Activated naive CD4-positive, alpha-beta T cell treated with anti-CD3 and anti-CD28 coated beads for 36 hours (primary cell): Measurements from ENCODE around the gene UPK2. TPM values are rescaled to one million over a fixed set of nuclear protein-coding genes. Genes with fewer than 3 reads are reported as not detected.

ENCODE experiments used
- CTCF ChIA-PET: fragments of 350-600 bp; sonication (Branson Sonifier 250); formaldehyde crosslinking; loops from one replicate; lab custom pipeline; 2021; ENCODE audit warnings: antibody characterized with exemption; lab: Charles Lee
- DNase-seq: peaks from one replicate; pipeline ENCODE4 v3.0.0-alpha.2; 2020
- H3K27ac Mint-ChIP-seq: one replicate; pipeline ENCODE4 v1.8.0; 2021; ENCODE audit warnings: mild to moderate bottlenecking, mixed read lengths
- H3K27me3 Mint-ChIP-seq: one replicate; pipeline ENCODE4 v1.8.0; 2021; ENCODE audit warnings: low read depth, mixed read lengths
- H3K36me3 Mint-ChIP-seq: one replicate; pipeline ENCODE4 v1.8.0; 2021; ENCODE audit warnings: low read depth, mixed read lengths
- H3K4me1 Mint-ChIP-seq: one replicate; pipeline ENCODE4 v1.8.0; 2021; ENCODE audit warnings: low read depth, mixed read lengths
- H3K4me3 Mint-ChIP-seq: one replicate; pipeline ENCODE4 v1.8.0; 2021; ENCODE audit warnings: mild to moderate bottlenecking, moderate library complexity, mixed read lengths
- H3K9me3 Mint-ChIP-seq: one replicate; pipeline ENCODE4 v1.8.0; 2021; ENCODE audit warnings: mixed read lengths
- intact Hi-C: fragments of 100-400 bp; cut with micrococcal nuclease; formaldehyde crosslinking; loops from one replicate; pipeline ENCODE4 v1.15.1; 2023
- total RNA-seq, 2 experiments: library from RNA; stranded (reverse); gene quantifications; one replicate each; pipeline ENCODE4 v1.2.3, GENCODE V29; 2021

UPK2 gene
- total RNA-seq, 2 experiments from 2014 or later, result 0.25 to 0.45 TPM

DNA sequence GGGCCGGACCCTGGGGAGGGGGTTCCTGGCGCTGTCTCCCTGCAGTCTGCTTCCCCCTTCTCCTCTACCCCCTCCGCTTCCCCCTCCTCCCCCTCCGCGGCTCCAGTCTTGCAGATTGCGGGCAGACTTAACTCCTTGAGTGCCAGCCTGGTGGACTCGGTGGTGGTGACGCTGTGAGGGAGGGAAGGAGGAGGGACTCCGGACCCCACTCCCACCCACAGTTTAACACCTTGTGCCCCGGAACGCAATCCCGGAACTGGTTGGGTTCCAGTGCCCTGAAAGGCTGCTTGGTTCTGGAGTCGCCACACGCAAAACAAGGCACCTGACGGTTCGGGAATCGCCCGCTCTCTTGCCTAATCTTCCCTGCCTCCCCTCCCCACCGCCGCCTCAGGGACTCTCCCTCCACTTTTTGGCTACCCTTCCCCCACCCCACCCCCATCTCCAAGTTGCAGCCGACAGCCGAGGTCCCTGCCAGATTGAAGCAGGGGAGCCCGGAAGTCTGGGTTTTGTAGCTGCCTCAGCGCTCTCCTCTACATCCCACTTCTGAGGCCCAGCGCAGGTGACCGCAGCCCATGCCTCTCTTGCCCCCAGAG is 26.5 kb upstream of the UPK2 start:
- intact Hi-C loops, result loop anchor here (1.0 to 5.0 kb wide), 6 partner anchors 11 to 492 kb away; partner anchors contain the start of genes KMT2A, RPS25, SLC37A4 and TRAPPC4
- Mint-ChIP-seq H3K4me3 (peak overlapping the region; percentile 96), H3K27ac (peak overlapping the region; percentile 95), H3K36me3 (no peaks in the 10 kb centered on the region), H3K27me3 (no peaks in the 10 kb centered on the region), H3K9me3 (no peaks in the 10 kb centered on the region), H3K4me1 (peaks cover 35% of the 10 kb centered on the region)
- CTCF ChIA-PET, result interaction anchor here (0.7 to 3.6 kb wide), 17 partner anchors 10 to 269 kb away, joined by 3 to 34 read pairs (median 5); partner anchors contain the start of gene UPK2
- peak; percentile 93 for DNase-seq

DNA sequence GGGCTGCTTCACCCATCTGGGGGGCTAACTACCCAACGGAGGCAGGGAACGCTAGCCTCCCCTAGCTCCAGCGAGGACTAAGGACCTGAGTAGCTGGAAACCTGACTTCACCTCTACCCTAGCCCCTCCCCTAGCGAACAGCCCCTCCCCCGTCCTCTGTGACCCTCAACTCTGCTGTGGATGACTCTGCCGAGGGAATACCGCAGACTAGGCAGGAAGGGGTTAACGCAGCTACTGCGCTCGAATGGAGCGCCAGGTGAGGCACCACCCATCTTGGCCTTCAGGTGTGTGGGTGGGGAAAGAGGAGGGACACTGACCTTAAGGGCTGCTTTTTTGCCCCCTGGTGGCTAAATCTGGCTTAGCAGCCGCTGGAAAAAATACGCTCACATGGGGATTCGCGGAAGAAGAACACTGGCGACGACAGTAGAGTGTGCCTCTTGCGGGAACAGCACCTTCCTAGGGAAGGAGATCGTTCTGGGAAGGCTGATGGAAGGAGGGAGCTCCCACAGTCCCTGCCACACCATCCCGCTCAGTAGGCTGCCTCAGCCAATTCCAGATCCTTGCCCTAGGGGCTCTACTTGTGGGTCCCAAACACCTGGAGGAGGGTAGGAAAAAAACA is 25.9 kb upstream of the UPK2 start:
- intact Hi-C loops, result loop anchor here (1.0 kb wide), 3 partner anchors 10 to 100 kb away; partner anchors contain the start of genes SLC37A4 and UPK2
- peak; percentile 95 for DNase-seq
- no peaks in the 10 kb centered on the region for H3K36me3 Mint-ChIP-seq
- H3K4me3 Mint-ChIP-seq, result peak overlapping the region; percentile 96
- H3K27me3 Mint-ChIP-seq, result no peaks in the 10 kb centered on the region
- no peaks in the 10 kb centered on the region for H3K9me3 Mint-ChIP-seq
- CTCF ChIA-PET, result interaction anchor here (0.7 to 3.6 kb wide), 20 partner anchors 10 to 269 kb away, joined by 3 to 34 read pairs (median 4); partner anchors contain the start of gene UPK2
- H3K27ac Mint-ChIP-seq, result peak overlapping the region; percentile 95
- H3K4me1 Mint-ChIP-seq, result peaks cover 35% of the 10 kb centered on the region

DNA sequence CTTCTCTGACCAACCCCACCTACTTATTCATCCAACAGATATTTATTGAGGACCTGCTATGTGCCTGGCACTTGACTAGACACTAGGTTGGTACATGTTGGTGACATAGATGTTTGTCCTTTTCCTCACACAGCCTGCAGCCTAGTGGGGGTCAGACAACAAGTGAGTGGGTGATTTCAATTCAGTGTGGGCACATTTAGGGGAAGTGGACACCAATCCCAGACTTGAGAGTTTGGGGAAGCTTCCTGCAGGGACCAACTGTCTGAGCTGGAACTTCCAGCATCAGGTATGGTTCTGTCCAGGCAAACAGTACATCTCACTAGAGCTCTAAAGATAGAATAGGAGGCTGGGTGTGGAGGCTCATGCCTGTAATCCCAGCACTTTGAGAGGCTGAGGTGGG is 24.5 kb upstream of the UPK2 start:
- no peak for DNase-seq
- Mint-ChIP-seq H3K36me3 (no peaks in the 10 kb centered on the region), H3K27ac (no peak overlapping the region), H3K4me3 (no peak overlapping the region), H3K9me3 (no peaks in the 10 kb centered on the region), H3K4me1 (peaks cover 29% of the 10 kb centered on the region), H3K27me3 (no peaks in the 10 kb centered on the region)
- CTCF ChIA-PET, result interaction anchor here (0.9 to 3.6 kb wide), 6 partner anchors 8 to 323 kb away, joined by 3 to 34 read pairs (median 17); partner anchors contain the start of gene UPK2
- intact Hi-C loops, result no loop called here

GRCh38 chr11:118933486-118933885 is 22.6 kb upstream of the UPK2 start:
- CTCF ChIA-PET, result interaction anchor here (0.6 to 2.3 kb wide), 3 partner anchors 173 to 273 kb away, joined by 3 to 6 read pairs (median 4); no protein-coding TSS in a partner anchor
- no peak overlapping the region for H3K4me3 Mint-ChIP-seq
- H3K9me3 Mint-ChIP-seq, result no peaks in the 10 kb centered on the region
- H3K27ac Mint-ChIP-seq, result peak overlapping the region; percentile 15
- intact Hi-C loops, result no loop called here
- no peaks in the 10 kb centered on the region for H3K36me3 Mint-ChIP-seq
- no peaks in the 10 kb centered on the region for H3K27me3 Mint-ChIP-seq
- DNase-seq, result no peak
- peaks cover 19% of the 10 kb centered on the region for H3K4me1 Mint-ChIP-seq

DNA sequence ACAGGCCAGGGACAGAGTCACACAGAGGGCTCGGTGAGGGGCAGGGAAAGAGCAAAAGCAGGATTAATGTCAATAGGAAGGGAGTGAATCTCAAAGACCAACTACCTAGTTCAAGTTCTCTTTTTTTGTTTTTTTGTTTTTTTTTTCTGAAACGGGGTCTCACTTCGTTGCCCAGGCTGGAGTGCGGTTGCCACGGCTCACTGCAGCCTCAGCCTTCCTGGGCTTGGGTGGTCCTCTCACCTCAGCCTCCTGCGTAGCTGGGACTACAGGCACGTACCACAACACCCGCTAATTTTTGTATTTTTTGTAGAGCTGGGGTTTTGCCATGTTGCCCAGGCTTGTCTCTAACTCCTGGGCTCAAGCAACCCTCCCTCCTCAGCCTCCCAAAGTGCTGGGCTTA is 20.7 kb upstream of the UPK2 start:
- Mint-ChIP-seq H3K27ac (no peak overlapping the region), H3K27me3 (no peaks in the 10 kb centered on the region), H3K9me3 (no peaks in the 10 kb centered on the region), H3K4me1 (peaks cover 31% of the 10 kb centered on the region), H3K4me3 (no peak overlapping the region), H3K36me3 (no peaks in the 10 kb centered on the region)
- CTCF ChIA-PET, result interaction anchor here (0.9 to 2.0 kb wide), 3 partner anchors 25 to 245 kb away, joined by 3 to 7 read pairs (median 4); no protein-coding TSS in a partner anchor
- no peak for DNase-seq
- intact Hi-C loops, result no loop called here

- H3K4me3 Mint-ChIP-seq, result no peak overlapping the region
- CTCF ChIA-PET, result interaction anchor here (0.6 to 2.9 kb wide), 3 partner anchors 8 to 96 kb away, joined by 3 to 34 read pairs (median 8); no protein-coding TSS in a partner anchor
- H3K9me3 Mint-ChIP-seq, result no peaks in the 10 kb centered on the region
- H3K27ac Mint-ChIP-seq, result no peak overlapping the region
- no peaks in the 10 kb centered on the region for H3K36me3 Mint-ChIP-seq
- peaks cover 36% of the 10 kb centered on the region for H3K4me1 Mint-ChIP-seq
- no peak for DNase-seq
- H3K27me3 Mint-ChIP-seq, result no peaks in the 10 kb centered on the region
- intact Hi-C loops, result no loop called here
Observed at GRCh38 chr11:118938491-118939403, 17.4 kb upstream of the UPK2 start.

GRCh38 chr11:118939404-118939915 is 16.6 kb upstream of the UPK2 start:
- Mint-ChIP-seq H3K27ac (peak overlapping the region; percentile 56), H3K36me3 (no peaks in the 10 kb centered on the region), H3K4me3 (no peak overlapping the region), H3K27me3 (no peaks in the 10 kb centered on the region), H3K9me3 (no peaks in the 10 kb centered on the region), H3K4me1 (peaks cover 36% of the 10 kb centered on the region)
- no peak for DNase-seq
- intact Hi-C loops, result no loop called here
- CTCF ChIA-PET, result interaction anchor here (0.6 to 2.9 kb wide), 7 partner anchors 9 to 250 kb away, joined by 3 to 34 read pairs (median 6); no protein-coding TSS in a partner anchor

DNA sequence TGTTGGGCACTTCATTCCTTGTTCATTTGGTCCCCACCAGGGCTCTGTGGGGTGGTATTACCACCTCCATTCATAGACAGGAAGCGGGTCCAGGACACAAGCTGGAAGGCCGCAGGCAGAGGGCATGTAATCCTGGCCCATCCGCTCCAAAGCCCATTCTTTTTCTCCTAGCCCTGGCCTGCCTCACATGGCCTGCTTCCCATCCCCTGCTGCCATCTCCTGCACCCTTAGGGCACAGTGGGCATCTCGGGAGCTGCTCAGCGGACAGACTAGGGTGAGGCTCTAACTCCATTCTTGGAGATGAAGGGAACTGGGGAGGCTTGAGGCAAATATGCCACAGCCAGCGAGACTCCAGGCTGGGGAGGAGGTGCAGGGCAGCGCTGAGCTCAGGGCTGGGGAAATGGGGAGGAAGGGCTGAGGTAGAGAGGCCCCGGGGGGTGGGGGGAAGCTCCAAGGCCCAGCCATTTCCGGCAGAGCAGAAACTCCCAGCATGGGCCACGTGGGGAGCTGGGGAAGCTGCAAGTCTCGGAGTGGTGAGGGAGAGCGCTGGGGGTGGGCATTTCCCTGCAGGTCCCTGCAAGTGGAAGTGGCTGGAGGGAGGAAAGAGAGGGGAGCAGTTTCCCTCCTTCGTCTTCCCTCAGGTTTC is 16.0 kb upstream of the UPK2 start:
- Mint-ChIP-seq H3K27me3 (no peaks in the 10 kb centered on the region), H3K4me3 (peak overlapping the region; percentile 55), H3K4me1 (peaks cover 36% of the 10 kb centered on the region), H3K27ac (peak overlapping the region; percentile 56), H3K9me3 (no peaks in the 10 kb centered on the region), H3K36me3 (no peaks in the 10 kb centered on the region)
- intact Hi-C loops, result loop anchor here (1.0 to 5.0 kb wide), 2 partner anchors 10 to 33 kb away; no protein-coding TSS in a partner anchor
- CTCF ChIA-PET, result interaction anchor here (0.8 to 2.9 kb wide), 7 partner anchors 9 to 250 kb away, joined by 3 to 34 read pairs (median 6); no protein-coding TSS in a partner anchor
- peak; percentile 90 for DNase-seq

DNA sequence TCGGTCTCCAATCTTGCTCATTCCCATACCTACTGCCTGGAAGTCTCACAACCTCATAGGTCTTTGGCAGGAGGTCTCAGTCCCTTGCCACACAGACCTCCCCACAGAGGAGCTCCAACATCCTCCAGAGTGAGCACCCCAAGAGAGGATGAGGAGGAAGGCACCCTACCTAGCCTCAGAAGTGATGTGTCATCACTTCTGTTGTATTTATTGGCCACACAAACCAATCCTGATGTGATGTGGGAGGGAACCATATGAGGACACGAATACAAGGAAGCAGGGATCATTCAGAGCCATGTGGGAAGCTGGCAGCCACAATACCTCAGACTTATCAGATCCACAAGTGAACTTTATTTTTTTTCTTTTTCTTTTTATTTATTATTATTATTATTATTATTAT is 9.0 kb upstream of the UPK2 start:
- Mint-ChIP-seq H3K9me3 (no peaks in the 10 kb centered on the region), H3K27ac (no peak overlapping the region), H3K27me3 (no peaks in the 10 kb centered on the region), H3K36me3 (no peaks in the 10 kb centered on the region), H3K4me3 (no peak overlapping the region), H3K4me1 (peaks cover 4% of the 10 kb centered on the region)
- no peak for DNase-seq
- CTCF ChIA-PET, result interaction anchor here (0.9 to 1.0 kb wide), 2 partner anchors 11 to 17 kb away, joined by 3 to 5 read pairs; no protein-coding TSS in a partner anchor
- intact Hi-C loops, result no loop called here

DNA sequence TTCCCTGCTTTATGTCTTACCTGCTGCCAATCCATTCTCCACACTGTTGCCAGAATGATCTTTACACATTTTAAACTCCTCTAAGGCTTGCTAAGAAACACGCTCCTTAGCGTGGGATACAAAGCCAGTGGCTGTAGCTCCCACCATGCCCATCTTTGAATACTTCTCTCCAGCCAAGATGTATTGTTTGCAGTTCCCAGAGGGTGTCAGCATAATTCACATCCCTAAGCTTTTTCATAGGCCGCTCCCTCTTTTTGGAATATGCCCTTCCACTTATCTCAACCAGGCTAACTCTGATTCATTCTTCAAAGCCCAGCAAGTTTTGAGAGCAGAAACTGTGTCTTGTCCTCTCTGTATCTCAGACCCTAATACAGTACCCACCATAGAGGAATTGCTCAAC is 8.1 kb upstream of the UPK2 start:
- no peak for DNase-seq
- intact Hi-C loops, result no loop called here
- H3K9me3 Mint-ChIP-seq, result no peaks in the 10 kb centered on the region
- H3K27me3 Mint-ChIP-seq, result no peaks in the 10 kb centered on the region
- CTCF ChIA-PET, result interaction anchor here (0.6 to 1.2 kb wide), 3 partner anchors 9 to 1141 kb away, joined by 3 to 7 read pairs (median 3); no protein-coding TSS in a partner anchor
- no peak overlapping the region for H3K4me3 Mint-ChIP-seq
- H3K4me1 Mint-ChIP-seq, result peaks cover 4% of the 10 kb centered on the region
- no peak overlapping the region for H3K27ac Mint-ChIP-seq
- no peaks in the 10 kb centered on the region for H3K36me3 Mint-ChIP-seq

GRCh38 chr11:118953265-118953664 is 2.8 kb upstream of the UPK2 start:
- peaks cover 5% of the 10 kb centered on the region for H3K4me1 Mint-ChIP-seq
- no peak overlapping the region for H3K4me3 Mint-ChIP-seq
- intact Hi-C loops, result no loop called here
- H3K27me3 Mint-ChIP-seq, result no peaks in the 10 kb centered on the region
- H3K9me3 Mint-ChIP-seq, result no peaks in the 10 kb centered on the region
- H3K36me3 Mint-ChIP-seq, result no peaks in the 10 kb centered on the region
- DNase-seq, result no peak
- CTCF ChIA-PET, result interaction anchor here (1.0 kb wide), 1 partner anchor 45 kb away, joined by 4 read pairs; no protein-coding TSS in a partner anchor
- no peak overlapping the region for H3K27ac Mint-ChIP-seq
